Measurements from ENCODE around the gene STX3.

GRCh38 chr11:59753650-59754493, 1.3 kb upstream of the STX3 start:
- TF ChIP-seq POLR2A (IDR thresholded peaks at IDR 0.05), result peak in 1 of 2 donors; percentile 37
- TF ChIP-seq, protein P1, sequence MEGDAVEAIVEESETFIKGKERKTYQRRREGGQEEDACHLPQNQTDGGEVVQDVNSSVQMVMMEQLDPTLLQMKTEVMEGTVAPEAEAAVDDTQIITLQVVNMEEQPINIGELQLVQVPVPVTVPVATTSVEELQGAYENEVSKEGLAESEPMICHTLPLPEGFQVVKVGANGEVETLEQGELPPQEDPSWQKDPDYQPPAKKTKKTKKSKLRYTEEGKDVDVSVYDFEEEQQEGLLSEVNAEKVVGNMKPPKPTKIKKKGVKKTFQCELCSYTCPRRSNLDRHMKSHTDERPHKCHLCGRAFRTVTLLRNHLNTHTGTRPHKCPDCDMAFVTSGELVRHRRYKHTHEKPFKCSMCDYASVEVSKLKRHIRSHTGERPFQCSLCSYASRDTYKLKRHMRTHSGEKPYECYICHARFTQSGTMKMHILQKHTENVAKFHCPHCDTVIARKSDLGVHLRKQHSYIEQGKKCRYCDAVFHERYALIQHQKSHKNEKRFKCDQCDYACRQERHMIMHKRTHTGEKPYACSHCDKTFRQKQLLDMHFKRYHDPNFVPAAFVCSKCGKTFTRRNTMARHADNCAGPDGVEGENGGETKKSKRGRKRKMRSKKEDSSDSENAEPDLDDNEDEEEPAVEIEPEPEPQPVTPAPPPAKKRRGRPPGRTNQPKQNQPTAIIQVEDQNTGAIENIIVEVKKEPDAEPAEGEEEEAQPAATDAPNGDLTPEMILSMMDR (IDR thresholded peaks at IDR 0.05), result peak; percentile 78 to 94 (median 85)
